Mesodermal cell (in vitro differentiated cells): ENCODE data around the gene ESCO1.

Experiments
- H3K27ac ChIP-seq: 2 replicates; pipeline ENCODE4 v1.7.0; 2013; ENCODE audit warnings: mild to moderate bottlenecking, low read depth, low read length, moderate library complexity; ENCODE audit not compliant: severe bottlenecking
- H3K36me3 ChIP-seq: 2 replicates; pipeline ENCODE4 v1.7.1; 2013; ENCODE audit warnings: mild to moderate bottlenecking, low read length, moderate library complexity; ENCODE audit not compliant: control insufficient read depth, insufficient read depth
- H3K4me1 ChIP-seq: one replicate; pipeline ENCODE4 v1.7.1; 2013; ENCODE audit warnings: mild to moderate bottlenecking, low read length; ENCODE audit not compliant: insufficient read depth, control insufficient read depth, poor library complexity, severe bottlenecking
- H3K4me3 ChIP-seq: 2 replicates; pipeline ENCODE4 v1.7.0; 2013; ENCODE audit warnings: low read length, control low read depth, mild to moderate bottlenecking; ENCODE audit not compliant: insufficient read depth, poor library complexity, severe bottlenecking; ENCODE audit errors: extremely low read depth
- H3K9me3 ChIP-seq: 2 replicates; pipeline ENCODE4 v1.7.1; 2013; ENCODE audit warnings: mild to moderate bottlenecking, low read length, moderate library complexity; ENCODE audit not compliant: control insufficient read depth
- WGBS, 2 experiments: methylation state at CpG; one replicate each; pipeline ENCODE4 v1.1.5; 2013; ENCODE audit warnings: missing lambda C conversion rate in 2 of 2; ENCODE audit not compliant: insufficient coverage in 2 of 2; 5-methylcytosine and 5-hydroxymethylcytosine counted together

The ESCO1 gene

DNA sequence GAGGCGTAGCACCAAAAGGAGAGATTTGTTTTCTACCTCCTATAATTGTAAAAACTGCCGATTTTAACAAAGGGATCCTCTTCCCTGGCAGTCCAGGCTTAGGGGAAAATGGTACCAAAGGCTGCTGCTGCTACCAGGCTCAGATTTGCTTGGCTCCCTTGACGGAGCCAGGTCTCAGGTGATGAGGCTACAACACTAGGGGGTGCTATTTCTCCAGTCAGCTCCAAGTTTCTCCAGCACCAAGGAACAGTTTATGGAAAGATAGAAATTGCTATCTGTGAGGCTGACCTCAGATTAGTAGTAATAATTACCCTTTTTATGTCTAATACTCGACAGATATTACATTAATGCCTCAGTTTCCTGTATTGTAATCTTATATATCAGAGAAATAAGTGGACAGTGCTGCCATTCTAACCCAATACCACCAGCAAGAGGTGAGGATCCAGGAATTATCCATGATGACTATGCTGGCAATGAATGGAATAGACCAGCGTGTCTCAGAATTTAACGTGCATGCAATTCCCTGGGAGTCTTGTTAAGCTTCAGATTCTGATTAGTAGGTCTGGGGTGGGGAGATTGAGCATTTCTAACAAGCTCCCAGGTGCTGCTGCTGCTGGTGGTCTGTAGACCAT lies 111.3 kb downstream of the ESCO1 start:
- Histone ChIP-seq H3K36me3 (peaks cover 46% of the 10 kb centered on the region), H3K4me1 (peaks cover 9% of the 10 kb centered on the region), H3K4me3 (no peak overlapping the region), H3K27ac (no peak overlapping the region), H3K9me3 (no peaks in the 10 kb centered on the region)
- 55 to 63% methylated on average over 2 to 3 of the region's 6 CpGs for WGBS, 2 experiments

DNA sequence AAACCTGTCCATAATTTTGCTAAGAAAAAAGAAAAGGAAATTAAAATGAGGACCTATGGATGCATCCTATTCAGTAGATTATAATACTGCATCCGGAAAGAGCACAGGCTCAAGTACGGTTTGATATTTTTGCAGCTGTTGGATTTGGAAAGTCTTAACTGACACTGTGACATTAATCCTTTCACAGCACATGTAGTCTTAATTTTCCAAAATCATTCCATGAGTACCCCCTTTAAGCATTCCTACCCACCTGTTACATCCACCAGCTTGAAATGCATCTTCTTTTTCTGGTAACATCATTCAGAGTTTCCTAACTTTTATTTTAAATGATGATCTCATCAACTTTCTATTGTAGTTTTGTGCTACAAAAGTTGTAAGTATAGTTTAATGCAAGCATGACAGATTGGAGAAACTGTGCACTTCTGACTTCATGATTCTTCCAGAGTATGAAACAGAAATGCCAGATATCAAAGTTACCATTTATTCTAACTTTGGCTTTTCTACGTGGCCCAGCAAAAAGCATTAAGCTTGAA lies 113.5 kb downstream of the ESCO1 start:
- H3K27ac ChIP-seq = no peak overlapping the region
- no peak overlapping the region for H3K4me3 ChIP-seq
- WGBS, 2 experiments = 96 to 100% methylated on average over 3 of the region's 3 CpGs
- no peaks in the 10 kb centered on the region for H3K9me3 ChIP-seq
- H3K4me1 ChIP-seq = peaks cover 9% of the 10 kb centered on the region
- H3K36me3 ChIP-seq = peaks cover 36% of the 10 kb centered on the region

DNA sequence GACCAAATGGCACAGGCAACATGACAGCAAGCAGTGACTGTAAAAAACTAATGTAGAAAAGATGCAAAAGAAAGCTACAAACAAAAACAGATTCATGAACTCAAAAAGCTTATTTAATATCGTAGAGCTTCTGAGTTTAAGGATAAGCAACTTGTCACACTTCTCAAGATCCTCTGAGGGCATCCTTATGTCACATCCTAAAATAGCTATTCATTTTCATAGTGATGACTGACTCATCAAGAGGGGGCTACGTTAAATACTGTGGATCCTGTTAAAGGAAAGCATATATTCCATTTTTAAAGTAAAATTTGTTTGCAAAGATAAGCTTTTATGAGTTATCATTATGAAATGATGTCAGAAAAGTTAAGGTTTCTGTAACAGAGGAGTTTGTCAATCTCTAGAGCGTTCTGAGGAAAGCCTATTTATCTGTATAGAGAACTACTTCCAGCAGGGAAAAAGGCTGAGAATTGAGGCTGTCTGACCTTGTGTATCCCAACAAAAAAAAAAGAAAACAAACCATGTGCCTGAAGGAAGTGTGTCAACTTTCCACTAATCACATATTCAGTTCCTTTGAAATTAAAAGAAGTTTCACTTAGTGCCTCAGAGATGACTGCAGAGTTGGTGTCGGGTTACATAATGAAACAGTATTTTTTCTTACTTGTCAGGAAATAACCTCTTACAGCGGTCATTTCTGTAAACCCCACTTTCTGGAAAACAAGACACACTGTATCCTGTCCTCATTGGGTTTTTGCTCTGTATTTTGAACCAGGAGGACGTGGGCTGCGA lies 115.5 kb downstream of the ESCO1 start:
- Histone ChIP-seq H3K9me3 (no peaks in the 10 kb centered on the region), H3K4me1 (peaks cover 9% of the 10 kb centered on the region), H3K4me3 (no peak overlapping the region), H3K36me3 (peaks cover 26% of the 10 kb centered on the region), H3K27ac (peak overlapping the region; percentile 31)
- WGBS, 2 experiments = 89 to 94% methylated on average over 2 to 3 of the region's 7 CpGs

DNA sequence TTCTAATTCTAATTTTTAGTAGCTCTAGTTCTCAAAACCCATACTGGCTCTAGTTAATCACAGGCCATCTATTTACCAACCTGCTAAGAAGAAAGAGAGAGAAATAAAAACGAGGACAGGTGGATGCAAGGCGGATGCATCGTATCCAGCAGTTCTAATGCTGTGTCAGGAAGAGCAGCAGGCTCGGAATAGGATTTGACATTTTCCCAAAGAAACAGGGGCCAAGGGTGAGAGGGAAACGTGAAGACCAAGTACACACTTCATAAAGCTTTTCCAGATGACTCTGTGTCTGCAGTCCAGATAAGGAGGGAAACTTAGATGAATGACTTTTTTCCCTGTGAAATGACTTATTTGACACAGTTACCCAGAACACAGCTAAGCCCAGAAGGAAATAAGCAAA lies 117.5 kb downstream of the ESCO1 start:
- H3K4me1 ChIP-seq = peaks cover 9% of the 10 kb centered on the region
- H3K4me3 ChIP-seq = no peak overlapping the region
- peaks cover 30% of the 10 kb centered on the region for H3K36me3 ChIP-seq
- 90 to 95% methylated on average over 3 to 5 of the region's 5 CpGs for WGBS, 2 experiments
- no peak overlapping the region for H3K27ac ChIP-seq
- H3K9me3 ChIP-seq = no peaks in the 10 kb centered on the region

DNA sequence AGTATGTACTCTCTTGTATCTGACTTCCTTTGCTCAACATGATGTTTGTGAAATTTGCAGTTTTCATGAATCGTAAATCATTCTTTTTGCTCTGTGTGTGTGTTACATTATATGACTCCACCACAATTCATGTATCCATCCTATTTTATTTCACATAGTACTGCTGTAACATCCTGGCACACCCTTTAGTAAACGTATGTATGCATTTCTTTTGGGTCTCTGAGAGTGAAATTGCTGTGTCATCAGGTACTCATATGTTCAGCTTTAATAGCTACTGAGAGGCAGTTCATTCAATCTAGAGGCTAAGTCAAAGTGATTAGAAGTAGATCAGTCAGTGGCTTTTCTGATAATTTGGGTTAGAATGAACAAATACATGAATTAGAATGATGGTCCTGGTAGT lies 118.8 kb downstream of the ESCO1 start:
- Histone ChIP-seq H3K27ac (no peak overlapping the region), H3K9me3 (no peaks in the 10 kb centered on the region), H3K36me3 (peaks cover 22% of the 10 kb centered on the region), H3K4me1 (peaks cover 9% of the 10 kb centered on the region), H3K4me3 (no peak overlapping the region)
- WGBS, 2 experiments = 100% methylated on average over 1 of the region's 2 CpGs; no CpG with 5 or more reads in 1 of the 2 experiments

DNA sequence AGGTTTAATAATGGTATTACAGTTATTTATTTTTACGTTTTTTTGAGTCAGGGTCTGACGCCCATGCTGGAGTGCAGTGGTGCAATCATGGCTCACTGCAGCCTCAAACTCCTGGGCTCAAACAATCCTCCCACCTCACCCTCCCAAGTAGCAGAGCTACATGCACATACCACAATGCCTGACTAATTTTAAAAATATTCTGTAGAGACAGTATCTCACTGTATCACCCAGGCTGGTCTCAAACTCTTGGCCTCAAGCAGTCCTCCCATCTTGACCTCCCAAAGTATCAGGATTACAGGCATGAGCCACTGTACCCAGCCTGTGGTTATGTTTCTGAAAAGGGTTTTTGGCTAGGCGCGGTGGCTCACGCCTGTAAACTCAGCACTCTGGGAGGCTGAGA lies 120.8 kb downstream of the ESCO1 start:
- H3K36me3 ChIP-seq = peaks cover 15% of the 10 kb centered on the region
- no peak overlapping the region for H3K27ac ChIP-seq
- H3K4me3 ChIP-seq = no peak overlapping the region
- H3K9me3 ChIP-seq = no peaks in the 10 kb centered on the region
- H3K4me1 ChIP-seq = peaks cover 2% of the 10 kb centered on the region
- 88% methylated on average over 5 of the region's 5 CpGs; no CpG with 5 or more reads in 1 of the 2 experiments for WGBS, 2 experiments
